IPS DF 6.9 (cell line): ENCODE results near the gene MAN1B1.
"Not testable (repeated sequence)": the region's sequence is repeated elsewhere in the genome, so short reads cannot be mapped to it uniquely, and the experiment has no call there.

Experiments
- DNase-seq: peaks from one replicate; pipeline ENCODE4 v3.0.0-alpha.2; 2013; ENCODE audit warnings: low read depth, low spot score
- H3K27ac ChIP-seq: one replicate; pipeline ENCODE4 v1.5.1; 2013; ENCODE audit warnings: low read length, control low read depth
- H3K27me3 ChIP-seq: 2 replicates; pipeline ENCODE4 v1.6.1; 2013; ENCODE audit warnings: mild to moderate bottlenecking, low read length; ENCODE audit not compliant: control insufficient read depth, insufficient read depth
- H3K36me3 ChIP-seq: 2 replicates; pipeline ENCODE4 v1.6.1; 2013; ENCODE audit warnings: low read length; ENCODE audit not compliant: control insufficient read depth, insufficient read depth
- H3K4me1 ChIP-seq: 2 replicates; pipeline ENCODE4 v1.6.1; 2013; ENCODE audit warnings: low read length; ENCODE audit not compliant: control insufficient read depth, insufficient read depth
- H3K4me3 ChIP-seq: 2 replicates; pipeline ENCODE4 v1.5.1; 2013; ENCODE audit warnings: mild to moderate bottlenecking, low read length
- H3K9me3 ChIP-seq: 2 replicates; pipeline ENCODE4 v1.6.1; 2013; ENCODE audit warnings: low read length, inconsistent platforms; ENCODE audit not compliant: control insufficient read depth, insufficient read depth
- WGBS: extraction: QIAGEN DNeasy Blood & Tissue Kit; methylation state at CpG from one replicate; pipeline ENCODE4 v1.1.7; 2013; ENCODE audit warnings: mixed read lengths, missing lambda C conversion rate; ENCODE audit not compliant: insufficient read length, insufficient coverage; 5-methylcytosine and 5-hydroxymethylcytosine counted together

The MAN1B1 gene

GRCh38 chr9:137130176-137130755 is 43.5 kb downstream of the MAN1B1 start:
- H3K27ac ChIP-seq, result no peak overlapping the region
- no peaks in the 10 kb centered on the region for H3K27me3 ChIP-seq
- H3K4me1 ChIP-seq, result peaks cover 2% of the 10 kb centered on the region
- H3K4me3 ChIP-seq, result peak overlapping the region; percentile 68
- H3K36me3 ChIP-seq, result no peaks in the 10 kb centered on the region
- WGBS, result no CpG with 5 or more reads among the region's 58 CpGs
- H3K9me3 ChIP-seq, result no peaks in the 10 kb centered on the region
- DNase-seq, result no peak

GRCh38 chr9:137134191-137134590 is 47.4 kb downstream of the MAN1B1 start:
- DNase-seq, result no peak
- H3K4me3 ChIP-seq, result no peak overlapping the region
- H3K27ac ChIP-seq, result no peak overlapping the region
- no CpG with 5 or more reads among the region's 4 CpGs for WGBS
- peaks cover 5% of the 10 kb centered on the region; the same call in 1 of the 2 replicates for H3K4me1 ChIP-seq
- peaks cover 14% of the 10 kb centered on the region for H3K27me3 ChIP-seq
- H3K9me3 ChIP-seq, result no peaks in the 10 kb centered on the region
- no peaks in the 10 kb centered on the region for H3K36me3 ChIP-seq

- not testable (repeated sequence) for H3K4me1 ChIP-seq, DNase-seq, H3K36me3 ChIP-seq, H3K27ac ChIP-seq, H3K9me3 ChIP-seq, H3K4me3 ChIP-seq
- WGBS, result no CpG with 5 or more reads among the region's 9 CpGs
- peaks cover 22% of the 10 kb centered on the region for H3K27me3 ChIP-seq
Measured at GRCh38 chr9:137135154-137135553, 48.4 kb downstream of the MAN1B1 start.

- WGBS, result no CpG with 5 or more reads among the region's 27 CpGs
- H3K9me3 ChIP-seq, result no peaks in the 10 kb centered on the region
- no peaks in the 10 kb centered on the region for H3K36me3 ChIP-seq
- H3K4me1 ChIP-seq, result peaks cover 5% of the 10 kb centered on the region; the same call in 1 of the 2 replicates
- no peak overlapping the region for H3K4me3 ChIP-seq
- H3K27me3 ChIP-seq, result peaks cover 26% of the 10 kb centered on the region
- DNase-seq, result no peak
- no peak overlapping the region for H3K27ac ChIP-seq
Measured at GRCh38 chr9:137136261-137136880, 49.6 kb downstream of the MAN1B1 start.

GRCh38 chr9:137136881-137137607 is 50.3 kb downstream of the MAN1B1 start:
- DNase-seq, result no peak
- peaks cover 26% of the 10 kb centered on the region for H3K27me3 ChIP-seq
- no CpG with 5 or more reads among the region's 23 CpGs for WGBS

GRCh38 chr9:137138058-137138721 is 51.4 kb downstream of the MAN1B1 start:
- peaks cover 5% of the 10 kb centered on the region; the same call in 1 of the 2 replicates for H3K4me1 ChIP-seq
- H3K27ac ChIP-seq, result no peak overlapping the region
- no CpG with 5 or more reads among the region's 25 CpGs for WGBS
- H3K27me3 ChIP-seq, result peaks cover 26% of the 10 kb centered on the region
- H3K4me3 ChIP-seq, result no peak overlapping the region
- DNase-seq, result no peak
- no peaks in the 10 kb centered on the region for H3K36me3 ChIP-seq
- no peaks in the 10 kb centered on the region for H3K9me3 ChIP-seq

More at GRCh38 chr9:137136881-137137607, 50.3 kb downstream of the MAN1B1 start:
- Histone ChIP-seq H3K36me3 (no peaks in the 10 kb centered on the region), H3K9me3 (no peaks in the 10 kb centered on the region), H3K27ac (no peak overlapping the region), H3K4me3 (no peak overlapping the region), H3K4me1 (peaks cover 5% of the 10 kb centered on the region; the same call in 1 of the 2 replicates)

- H3K27ac ChIP-seq, result no peak within 1 kb of the TSS
- H3K9me3 ChIP-seq, result no peaks in the 10 kb centered on the region
- no peak for DNase-seq
- peaks cover 5% of the 10 kb centered on the region; the same call in 1 of the 2 replicates for H3K4me1 ChIP-seq
- WGBS, result no CpG with 5 or more reads among the region's 104 CpGs
- H3K4me3 ChIP-seq, result peak within 1 kb of the TSS; percentile 4; the same call in 1 of the 2 replicates
- peaks cover 26% of the 10 kb centered on the region for H3K27me3 ChIP-seq
- H3K36me3 ChIP-seq, result no peaks in the 10 kb centered on the region
Measured at GRCh38 chr9:137138722-137139467, 52.1 kb downstream of the MAN1B1 start, which contains the start of gene GRIN1. Gene GRIN1 (plus strand): TSS chr9:137139154. CDS start chr9:137139487, 333 bp downstream.

GRCh38 chr9:137139468-137140150 is 52.8 kb downstream of the MAN1B1 start:
- no peak for DNase-seq
- no peaks in the 10 kb centered on the region for H3K36me3 ChIP-seq
- H3K9me3 ChIP-seq, result no peaks in the 10 kb centered on the region
- no peak overlapping the region for H3K4me3 ChIP-seq
- no CpG with 5 or more reads among the region's 37 CpGs for WGBS
- H3K4me1 ChIP-seq, result peaks cover 5% of the 10 kb centered on the region; the same call in 1 of the 2 replicates
- no peak overlapping the region for H3K27ac ChIP-seq
- H3K27me3 ChIP-seq, result peaks cover 26% of the 10 kb centered on the region

GRCh38 chr9:137140151-137141012 is 53.6 kb downstream of the MAN1B1 start:
- no CpG with 5 or more reads among the region's 26 CpGs for WGBS
- Histone ChIP-seq H3K4me3 (no peak overlapping the region), H3K27me3 (peaks cover 26% of the 10 kb centered on the region), H3K9me3 (no peaks in the 10 kb centered on the region), H3K27ac (no peak overlapping the region), H3K4me1 (peaks cover 5% of the 10 kb centered on the region; the same call in 1 of the 2 replicates), H3K36me3 (no peaks in the 10 kb centered on the region)
- DNase-seq, result no peak
